HCT116 (cell line): ENCODE data around the gene HMCN2. TPM values are rescaled to one million over a fixed set of nuclear protein-coding genes. Genes with fewer than 3 reads are reported as not detected.

Source experiments
- total RNA-seq: library from RNA; stranded (reverse); gene quantifications from one replicate; pipeline ENCODE4 v1.2.1, GENCODE V29; 2021; ENCODE audit not compliant: unreplicated experiment

Gene HMCN2
- total RNA-seq, 1 experiment from 2014 or later, result 0.22 TPM

Other genes starting within 250 kb of the HMCN2 start
- gene FNBP1, start 222.6 kb upstream of the HMCN2 start, total RNA-seq, result 25.0 TPM
- 32.5 TPM for gene GPR107, start 211.9 kb upstream of the HMCN2 start, total RNA-seq
- 68.7 TPM for gene NCS1, start 93.4 kb upstream of the HMCN2 start, total RNA-seq
- gene ASS1, start 179.2 kb downstream of the HMCN2 start, total RNA-seq, result 92.6 TPM